ENCODE results near the gene ZBTB22.

The ZBTB22 gene

GRCh38 chr6:33318426-33319073 lies 1.0 kb upstream of the ZBTB22 start:
- H3K4me3 ChIP-seq (ENCODE audit: insufficient read depth, low read length, poor library complexity, severe bottlenecking) = peak overlapping the region; percentile 66
- H2AFZ ChIP-seq (ENCODE audit: low read depth, low read length, severe bottlenecking) = no peak overlapping the region
- TF ChIP-seq CTCF (IDR thresholded peaks at IDR 0.05; ENCODE audit: insufficient read depth, low read length, poor library complexity, severe bottlenecking) (no peak), EZH2phosphoT487 (conservative IDR thresholded peaks at IDR 0.05; ENCODE audit: low read length) (no peak)
- peaks cover 34% of the 10 kb centered on the region for H3K79me2 ChIP-seq (ENCODE audit: insufficient read depth, low read length)
- H3K27ac ChIP-seq (ENCODE audit: low read depth, low read length) = peak overlapping the region; percentile 77
- no peaks in the 10 kb centered on the region; the same call in 1 of the 2 replicates for H4K20me1 ChIP-seq (ENCODE audit: low read depth, low read length)
- H3K4me2 ChIP-seq (ENCODE audit: low read depth, low read length, poor library complexity, severe bottlenecking) = peak overlapping the region; percentile 55
- H3K9ac ChIP-seq (ENCODE audit: low read length) = peak overlapping the region; percentile 45
- no peaks in the 10 kb centered on the region for H3K9me3 ChIP-seq (ENCODE audit: insufficient read depth, low read length)
- peaks cover 21% of the 10 kb centered on the region for H3K36me3 ChIP-seq (ENCODE audit: low read length)
- no peaks in the 10 kb centered on the region for H3K9me2 ChIP-seq (replicated peaks; ENCODE audit: insufficient read depth, low read length)
- H3F3A ChIP-seq (ENCODE audit: insufficient read depth) = peaks cover 54% of the 10 kb centered on the region
- H3K27me3 ChIP-seq (ENCODE audit: low read length) = no peaks in the 10 kb centered on the region

GRCh38 chr6:33317419-33317668 lies 200 bp downstream of the ZBTB22 start:
- no peaks in the 10 kb centered on the region for H3K9me3 ChIP-seq (ENCODE audit: insufficient read depth, low read length)
- H2AFZ ChIP-seq (ENCODE audit: low read depth, low read length, severe bottlenecking) = no peak overlapping the region
- H3F3A ChIP-seq (ENCODE audit: insufficient read depth) = peaks cover 60% of the 10 kb centered on the region
- H3K9me2 ChIP-seq (replicated peaks; ENCODE audit: insufficient read depth, low read length) = no peaks in the 10 kb centered on the region
- TF ChIP-seq EZH2phosphoT487 (conservative IDR thresholded peaks at IDR 0.05; ENCODE audit: low read length) (no peak), CTCF (IDR thresholded peaks at IDR 0.05; ENCODE audit: insufficient read depth, low read length, poor library complexity, severe bottlenecking) (no peak)
- peak overlapping the region; percentile 77; the same call in 1 of the 2 replicates for H3K27ac ChIP-seq (ENCODE audit: low read depth, low read length)
- peak overlapping the region; percentile 45; the same call in 1 of the 2 replicates for H3K9ac ChIP-seq (ENCODE audit: low read length)
- peak overlapping the region; percentile 55 for H3K4me2 ChIP-seq (ENCODE audit: low read depth, low read length, poor library complexity, severe bottlenecking)
- peak overlapping the region; percentile 66 for H3K4me3 ChIP-seq (ENCODE audit: insufficient read depth, low read length, poor library complexity, severe bottlenecking)
- no peaks in the 10 kb centered on the region; the same call in 1 of the 2 replicates for H4K20me1 ChIP-seq (ENCODE audit: low read depth, low read length)
- H3K27me3 ChIP-seq (ENCODE audit: low read length) = no peaks in the 10 kb centered on the region
- H3K79me2 ChIP-seq (ENCODE audit: insufficient read depth, low read length) = peaks cover 40% of the 10 kb centered on the region
- peaks cover 21% of the 10 kb centered on the region for H3K36me3 ChIP-seq (ENCODE audit: low read length)

- Histone ChIP-seq H3K4me2 (ENCODE audit: low read depth, low read length, poor library complexity, severe bottlenecking) (peak overlapping the region; percentile 44), H3K36me3 (ENCODE audit: low read length) (peaks cover 21% of the 10 kb centered on the region), H4K20me1 (ENCODE audit: low read depth, low read length) (no peaks in the 10 kb centered on the region; the same call in 1 of the 2 replicates), H3F3A (ENCODE audit: insufficient read depth) (peaks cover 65% of the 10 kb centered on the region), H3K27ac (ENCODE audit: low read depth, low read length) (peak overlapping the region; percentile 16), H3K9me2 (replicated peaks; ENCODE audit: insufficient read depth, low read length) (no peaks in the 10 kb centered on the region), H3K4me3 (ENCODE audit: insufficient read depth, low read length, poor library complexity, severe bottlenecking) (peak overlapping the region; percentile 66), H3K9ac (ENCODE audit: low read length) (no peak overlapping the region; the same call in 1 of the 2 replicates), H3K79me2 (ENCODE audit: insufficient read depth, low read length) (peaks cover 40% of the 10 kb centered on the region), H2AFZ (ENCODE audit: low read depth, low read length, severe bottlenecking) (no peak overlapping the region), H3K9me3 (ENCODE audit: insufficient read depth, low read length) (no peaks in the 10 kb centered on the region), H3K27me3 (ENCODE audit: low read length) (no peaks in the 10 kb centered on the region)
- TF ChIP-seq EZH2phosphoT487 (conservative IDR thresholded peaks at IDR 0.05; ENCODE audit: low read length) = no peak
- TF ChIP-seq CTCF (IDR thresholded peaks at IDR 0.05; ENCODE audit: insufficient read depth, low read length, poor library complexity, severe bottlenecking) = no peak
Measured at GRCh38 chr6:33316603-33317418, 733 bp downstream of the ZBTB22 start.

All from SU-DHL-6 (cell line).